Parathyroid adenoma (tissue), 2 donors: ENCODE results near the gene PGK1.
"Not testable (repeated sequence)": the region's sequence is repeated elsewhere in the genome, so short reads cannot be mapped to it uniquely, and the experiment has no call there.

Experiments
- H2AFZ ChIP-seq: fragments of 300-600 bp; sonication (generic); one replicate; pipeline ENCODE4 v1.7.0; 2017; ENCODE audit warnings: antibody characterized with exemption, mild to moderate bottlenecking
- H3K27ac ChIP-seq: fragments of 300-600 bp; sonication (generic); one replicate; pipeline ENCODE4 v1.7.0; 2017
- H3K27me3 ChIP-seq: fragments of 300-600 bp; sonication (generic); one replicate; pipeline ENCODE4 v1.7.0; 2017; ENCODE audit warnings: low read length; ENCODE audit not compliant: control insufficient read depth, insufficient read depth
- H3K36me3 ChIP-seq: fragments of 300-600 bp; sonication (generic); one replicate; pipeline ENCODE4 v1.7.0; 2017; ENCODE audit warnings: low read length; ENCODE audit not compliant: control insufficient read depth, insufficient read depth
- H3K4me1 ChIP-seq: fragments of 300-600 bp; sonication (generic); one replicate; pipeline ENCODE4 v1.7.0; 2017; ENCODE audit warnings: control low read depth
- H3K4me2 ChIP-seq: fragments of 300-600 bp; sonication (generic); one replicate; pipeline ENCODE4 v1.7.0; 2017; ENCODE audit warnings: low read length
- H3K4me3 ChIP-seq: fragments of 300-600 bp; sonication (generic); one replicate; pipeline ENCODE4 v1.7.0; 2017; ENCODE audit warnings: low read depth, low read length
- H3K79me2 ChIP-seq: fragments of 300-600 bp; sonication (generic); one replicate; pipeline ENCODE4 v1.7.0; 2017; ENCODE audit warnings: control low read depth
- H3K9ac ChIP-seq: fragments of 300-600 bp; sonication (generic); one replicate; pipeline ENCODE4 v1.7.0; 2017; ENCODE audit warnings: mild to moderate bottlenecking
- H3K9me3 ChIP-seq: fragments of 300-600 bp; sonication (generic); one replicate; pipeline ENCODE4 v1.7.0; 2017; ENCODE audit warnings: low read length; ENCODE audit not compliant: control insufficient read depth
- TF ChIP-seq, protein P1 (sequence below): fragments of 300-600 bp; sonication (generic); IDR thresholded peaks from one replicate; pipeline ENCODE4 v1.7.0; 2017; ENCODE audit warnings: antibody characterized with exemption, mild to moderate bottlenecking
- donor health status: primary hyperparathyroidism.

The PGK1 gene

DNA sequence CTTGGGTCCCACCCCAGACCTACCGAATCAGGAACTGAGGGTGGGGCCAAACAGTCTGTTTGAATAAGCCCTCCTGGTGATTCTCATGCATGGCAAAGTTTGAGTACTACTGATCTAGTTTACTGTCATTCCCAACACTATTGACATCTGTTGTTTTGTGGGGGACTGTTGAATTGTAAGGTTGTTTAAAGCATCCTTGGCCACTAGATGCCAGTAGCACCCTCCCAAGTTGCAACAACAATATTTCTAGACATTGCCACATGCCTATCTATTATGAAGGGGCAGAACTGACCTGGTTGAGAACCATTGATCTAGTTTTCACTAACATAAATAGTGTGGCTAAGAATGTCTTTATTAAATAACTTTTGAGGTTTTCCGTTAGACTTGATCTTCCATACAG lies 20.3 kb downstream of the PGK1 start:
- Histone ChIP-seq H3K4me3 (no peak overlapping the region), H3K9ac (no peak overlapping the region), H3K79me2 (no peaks in the 10 kb centered on the region), H3K27ac (no peak overlapping the region), H3K4me1 (no peaks in the 10 kb centered on the region), H3K27me3 (no peaks in the 10 kb centered on the region), H3K36me3 (no peaks in the 10 kb centered on the region), H3K9me3 (no peaks in the 10 kb centered on the region), H3K4me2 (no peak overlapping the region), H2AFZ (no peak overlapping the region)
- TF ChIP-seq, protein P1, sequence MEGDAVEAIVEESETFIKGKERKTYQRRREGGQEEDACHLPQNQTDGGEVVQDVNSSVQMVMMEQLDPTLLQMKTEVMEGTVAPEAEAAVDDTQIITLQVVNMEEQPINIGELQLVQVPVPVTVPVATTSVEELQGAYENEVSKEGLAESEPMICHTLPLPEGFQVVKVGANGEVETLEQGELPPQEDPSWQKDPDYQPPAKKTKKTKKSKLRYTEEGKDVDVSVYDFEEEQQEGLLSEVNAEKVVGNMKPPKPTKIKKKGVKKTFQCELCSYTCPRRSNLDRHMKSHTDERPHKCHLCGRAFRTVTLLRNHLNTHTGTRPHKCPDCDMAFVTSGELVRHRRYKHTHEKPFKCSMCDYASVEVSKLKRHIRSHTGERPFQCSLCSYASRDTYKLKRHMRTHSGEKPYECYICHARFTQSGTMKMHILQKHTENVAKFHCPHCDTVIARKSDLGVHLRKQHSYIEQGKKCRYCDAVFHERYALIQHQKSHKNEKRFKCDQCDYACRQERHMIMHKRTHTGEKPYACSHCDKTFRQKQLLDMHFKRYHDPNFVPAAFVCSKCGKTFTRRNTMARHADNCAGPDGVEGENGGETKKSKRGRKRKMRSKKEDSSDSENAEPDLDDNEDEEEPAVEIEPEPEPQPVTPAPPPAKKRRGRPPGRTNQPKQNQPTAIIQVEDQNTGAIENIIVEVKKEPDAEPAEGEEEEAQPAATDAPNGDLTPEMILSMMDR: no peak

DNA sequence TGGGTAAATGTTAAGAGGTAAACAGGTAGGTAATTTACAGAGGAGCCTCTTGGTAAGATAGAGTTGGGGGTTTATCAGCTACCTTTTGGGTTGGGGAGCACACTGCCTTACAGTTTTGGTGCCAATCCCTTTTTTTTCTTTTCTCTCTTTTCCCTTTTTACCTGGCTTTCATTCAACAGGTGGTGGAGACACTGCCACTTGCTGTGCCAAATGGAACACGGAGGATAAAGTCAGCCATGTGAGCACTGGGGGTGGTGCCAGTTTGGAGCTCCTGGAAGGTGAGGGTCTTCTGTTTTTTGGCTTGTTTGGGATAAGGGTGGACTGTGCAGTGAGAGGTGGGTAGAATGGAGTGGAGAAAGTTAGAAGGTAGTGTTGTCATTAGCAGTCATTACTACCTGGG lies 21.1 kb downstream of the PGK1 start:
- no peak overlapping the region for H3K4me3 ChIP-seq
- H3K4me1 ChIP-seq: no peaks in the 10 kb centered on the region

DNA sequence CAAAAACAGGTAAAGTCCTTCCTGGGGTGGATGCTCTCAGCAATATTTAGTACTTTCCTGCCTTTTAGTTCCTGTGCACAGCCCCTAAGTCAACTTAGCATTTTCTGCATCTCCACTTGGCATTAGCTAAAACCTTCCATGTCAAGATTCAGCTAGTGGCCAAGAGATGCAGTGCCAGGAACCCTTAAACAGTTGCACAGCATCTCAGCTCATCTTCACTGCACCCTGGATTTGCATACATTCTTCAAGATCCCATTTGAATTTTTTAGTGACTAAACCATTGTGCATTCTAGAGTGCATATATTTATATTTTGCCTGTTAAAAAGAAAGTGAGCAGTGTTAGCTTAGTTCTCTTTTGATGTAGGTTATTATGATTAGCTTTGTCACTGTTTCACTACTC lies 21.7 kb downstream of the PGK1 start:
- not testable (repeated sequence) for H3K9me3 ChIP-seq, H3K4me1 ChIP-seq, H2AFZ ChIP-seq, H3K4me2 ChIP-seq, H3K79me2 ChIP-seq, H3K27ac ChIP-seq, H3K36me3 ChIP-seq, H3K27me3 ChIP-seq, H3K9ac ChIP-seq, H3K4me3 ChIP-seq

More for the DNA sequence above, 21.1 kb downstream of the PGK1 start:
- Histone ChIP-seq H3K4me2 (no peak overlapping the region), H3K27me3 (no peaks in the 10 kb centered on the region), H3K36me3 (no peaks in the 10 kb centered on the region), H3K9me3 (no peaks in the 10 kb centered on the region), H3K79me2 (no peaks in the 10 kb centered on the region), H2AFZ (no peak overlapping the region), H3K9ac (no peak overlapping the region), H3K27ac (no peak overlapping the region)
- TF ChIP-seq, protein P1: no peak

DNA sequence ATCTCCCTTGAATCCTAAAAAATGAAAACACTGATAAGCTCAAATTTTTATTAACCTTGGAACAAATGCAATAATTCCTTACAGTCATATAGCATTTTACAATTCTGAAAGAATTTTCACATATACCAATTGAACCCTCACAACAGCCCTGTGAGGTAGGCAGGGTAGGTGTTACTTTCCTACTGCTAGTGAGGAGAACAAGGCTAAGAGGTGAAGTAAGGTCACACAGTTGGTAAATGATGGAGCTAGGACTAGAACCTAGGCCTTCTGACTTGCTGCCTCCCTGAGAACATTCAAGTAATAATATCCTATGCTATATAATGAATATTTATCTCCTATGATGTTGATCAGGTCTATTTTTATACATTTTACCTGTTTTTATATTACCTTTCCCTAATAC lies 25.7 kb downstream of the PGK1 start:
- TF ChIP-seq, protein P1: no peak
- Histone ChIP-seq H3K79me2 (no peaks in the 10 kb centered on the region), H3K9me3 (no peaks in the 10 kb centered on the region), H3K27ac (no peak overlapping the region), H3K9ac (no peak overlapping the region), H3K27me3 (no peaks in the 10 kb centered on the region), H3K4me2 (no peak overlapping the region), H2AFZ (no peak overlapping the region), H3K4me1 (no peaks in the 10 kb centered on the region), H3K4me3 (no peak overlapping the region), H3K36me3 (no peaks in the 10 kb centered on the region)

DNA sequence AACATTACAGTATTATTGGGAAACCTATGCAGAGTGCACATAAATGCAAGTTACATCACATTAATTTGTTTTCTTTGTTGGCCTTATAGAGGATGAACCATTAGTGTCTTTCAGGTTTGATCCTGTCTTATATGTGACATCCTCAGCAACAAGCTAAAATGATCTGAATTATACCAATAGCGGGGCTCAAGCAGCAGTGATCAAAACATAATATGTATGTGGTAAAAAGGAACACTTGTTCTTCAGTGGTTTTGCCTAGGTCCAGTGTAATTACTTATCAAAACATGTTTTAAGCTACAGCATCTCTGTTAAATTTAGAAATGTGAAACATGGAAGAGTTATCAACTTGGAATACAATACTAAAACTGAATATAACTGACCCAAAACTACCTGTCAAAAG lies 26.3 kb downstream of the PGK1 start:
- H3K9ac ChIP-seq: no peak overlapping the region
- no peak overlapping the region for H3K27ac ChIP-seq
- H3K4me1 ChIP-seq: no peaks in the 10 kb centered on the region
- H3K9me3 ChIP-seq: no peaks in the 10 kb centered on the region
- H3K36me3 ChIP-seq: no peaks in the 10 kb centered on the region
- H3K4me2 ChIP-seq: no peak overlapping the region
- TF ChIP-seq, protein P1: no peak
- H3K27me3 ChIP-seq: no peaks in the 10 kb centered on the region
- no peak overlapping the region for H3K4me3 ChIP-seq
- no peaks in the 10 kb centered on the region for H3K79me2 ChIP-seq
- H2AFZ ChIP-seq: no peak overlapping the region
